GM18867 (cell line): ENCODE data around the gene ENPP3.
"Not testable (repeated sequence)": the region's sequence is repeated elsewhere in the genome, so short reads cannot be mapped to it uniquely, and the experiment has no call there.

Experiments used
- ATAC-seq: cut with Tn5 transposase; IDR thresholded peaks from one replicate; pipeline ENCODE4 v1.9.1; 2021; ENCODE audit warnings: mild to moderate bottlenecking, moderate library complexity; ENCODE audit not compliant: unreplicated experiment

ENPP3 gene

GRCh38 chr6:131682442-131682841 is 45.3 kb downstream of the ENPP3 start:
- no peak for ATAC-seq

- peak; percentile 88 for ATAC-seq
Observed at GRCh38 chr6:131683479-131683878, 46.4 kb downstream of the ENPP3 start.

DNA sequence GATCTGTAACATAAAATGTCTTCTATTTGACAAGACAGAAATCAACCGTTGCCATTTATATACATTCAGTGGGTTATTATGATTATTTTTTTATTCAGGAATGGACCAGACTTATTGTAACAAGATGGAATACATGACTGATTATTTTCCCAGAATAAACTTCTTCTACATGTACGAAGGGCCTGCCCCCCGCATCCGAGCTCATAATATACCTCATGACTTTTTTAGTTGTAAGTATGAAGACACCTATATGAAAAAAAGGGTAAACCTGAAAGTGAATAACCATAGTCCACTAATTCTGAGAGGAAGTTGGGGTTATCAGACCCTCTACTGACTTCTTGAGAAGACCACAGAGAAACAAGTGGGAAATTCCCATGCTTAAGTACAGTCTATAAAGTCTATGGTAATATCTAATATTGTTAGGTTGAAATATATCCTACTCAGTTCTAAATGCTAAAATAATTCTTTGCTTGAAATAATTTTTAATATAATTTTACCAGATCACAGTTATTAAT is 48.2 kb downstream of the ENPP3 start:
- ATAC-seq = peak; percentile 53

- ATAC-seq = no peak
Observed at GRCh38 chr6:131687022-131687421, 49.9 kb downstream of the ENPP3 start.

DNA sequence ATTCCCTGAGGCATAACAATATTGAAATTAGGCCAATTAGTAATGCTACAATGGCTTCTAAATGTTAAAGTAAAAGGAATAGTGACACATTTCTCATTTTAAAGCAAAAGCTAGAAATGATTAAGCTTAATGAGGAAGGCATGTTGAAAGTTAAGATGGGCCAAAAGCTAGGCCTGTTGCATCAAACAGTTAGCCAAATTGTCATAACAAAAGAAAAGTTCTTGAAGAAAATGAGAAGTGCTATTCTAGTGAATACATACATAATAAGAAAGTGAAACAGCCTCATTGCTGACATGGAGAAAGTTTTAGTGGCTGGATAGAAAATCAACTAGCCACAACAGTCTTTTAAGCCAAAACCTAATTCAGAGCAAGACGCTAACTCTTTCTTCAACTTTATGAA is 51.2 kb downstream of the ENPP3 start:
- peak; percentile 73 for ATAC-seq

- no peak for ATAC-seq
Observed at GRCh38 chr6:131692031-131692430, 54.9 kb downstream of the ENPP3 start.

- no peak for ATAC-seq
Observed at GRCh38 chr6:131692589-131692988, 55.5 kb downstream of the ENPP3 start.

GRCh38 chr6:131693384-131693783 is 56.3 kb downstream of the ENPP3 start:
- ATAC-seq = no peak

- peak; percentile 94 for ATAC-seq
Observed at GRCh38 chr6:131694832-131695426, 57.8 kb downstream of the ENPP3 start.

DNA sequence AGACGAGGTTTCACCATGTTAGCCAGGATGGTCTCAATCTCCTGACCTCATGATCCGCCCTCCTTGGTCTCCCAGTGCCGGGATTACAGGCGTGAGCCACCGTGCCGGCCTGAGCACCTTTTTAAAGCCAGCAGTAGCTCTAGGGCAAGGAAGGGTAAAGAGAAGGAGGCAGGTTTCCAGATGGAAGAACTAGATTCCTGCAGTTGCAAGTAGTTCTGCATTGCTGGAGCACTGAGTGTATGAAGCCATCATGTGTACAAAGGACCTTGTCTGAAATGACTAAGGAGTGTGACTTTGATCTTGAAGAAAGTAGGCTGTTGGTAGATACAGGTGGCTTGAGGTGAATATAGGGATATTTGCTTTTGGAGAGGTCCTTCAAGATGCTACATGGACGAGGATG is 59.9 kb downstream of the ENPP3 start:
- ATAC-seq = no peak

- ATAC-seq = not testable (repeated sequence)
Observed at GRCh38 chr6:131700851-131701250, 63.7 kb downstream of the ENPP3 start.

GRCh38 chr6:131703905-131704304 is 66.8 kb downstream of the ENPP3 start:
- ATAC-seq = not testable (repeated sequence)

DNA sequence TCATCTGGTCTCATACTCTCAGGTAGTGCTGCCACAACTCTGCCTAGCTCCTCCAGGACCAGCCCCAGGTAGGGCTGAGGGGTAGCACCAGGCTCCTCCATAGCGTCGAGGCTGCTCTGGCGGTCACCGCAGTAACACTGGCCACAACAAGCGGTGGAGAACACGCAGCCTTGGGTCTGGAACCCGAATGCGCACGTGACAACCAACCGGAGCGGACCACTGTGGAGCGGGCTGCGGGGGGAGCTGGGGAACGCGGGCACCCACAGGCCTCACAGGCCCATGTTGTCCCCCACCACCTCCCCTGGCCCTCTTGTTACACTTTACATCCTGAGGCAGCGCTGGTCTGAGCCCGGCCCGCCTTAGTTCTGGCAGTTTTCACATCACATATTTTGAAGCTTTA is 73.8 kb downstream of the ENPP3 start, which contains the start of gene CTAGE9:
Gene CTAGE9 (minus strand): TSS at position 101 of the 400 bp plus-strand sequence. CDS start 0 bp downstream, at position 101.
- ATAC-seq = not testable (repeated sequence)

- ATAC-seq = not testable (repeated sequence)
Observed at GRCh38 chr6:131715567-131715966, 78.5 kb downstream of the ENPP3 start.

DNA sequence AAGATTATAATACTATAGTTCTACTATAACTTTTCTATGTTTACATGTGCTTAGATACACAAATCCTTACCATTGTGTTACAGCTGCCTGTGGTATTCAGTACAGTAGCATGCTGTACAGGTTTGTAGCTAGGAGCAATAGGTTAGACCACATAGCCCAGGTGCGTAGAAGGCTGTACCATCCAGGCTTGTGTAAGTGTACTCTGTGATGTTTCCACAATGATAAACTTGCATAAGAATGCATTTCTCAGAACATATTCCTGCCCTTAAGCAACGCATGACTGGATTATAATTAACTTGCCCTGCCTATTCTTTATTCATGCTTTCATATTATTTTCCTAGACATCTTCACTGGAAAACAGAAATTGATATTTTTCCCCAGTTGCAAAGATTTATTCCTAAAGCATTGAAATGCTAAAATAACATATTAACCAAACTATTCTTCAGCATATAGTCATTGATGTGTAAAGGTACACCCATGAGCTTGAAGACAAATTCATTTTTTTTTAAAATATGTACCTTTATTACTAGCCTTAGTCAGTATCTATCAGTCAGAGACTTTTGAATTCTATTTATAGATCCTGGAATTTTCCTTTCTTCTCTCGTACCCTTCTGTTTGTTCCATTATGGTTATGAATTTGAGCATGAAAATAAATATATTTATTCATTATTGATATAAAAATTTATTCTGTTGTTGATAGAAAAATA is 80.9 kb downstream of the ENPP3 start:
- no peak for ATAC-seq

DNA sequence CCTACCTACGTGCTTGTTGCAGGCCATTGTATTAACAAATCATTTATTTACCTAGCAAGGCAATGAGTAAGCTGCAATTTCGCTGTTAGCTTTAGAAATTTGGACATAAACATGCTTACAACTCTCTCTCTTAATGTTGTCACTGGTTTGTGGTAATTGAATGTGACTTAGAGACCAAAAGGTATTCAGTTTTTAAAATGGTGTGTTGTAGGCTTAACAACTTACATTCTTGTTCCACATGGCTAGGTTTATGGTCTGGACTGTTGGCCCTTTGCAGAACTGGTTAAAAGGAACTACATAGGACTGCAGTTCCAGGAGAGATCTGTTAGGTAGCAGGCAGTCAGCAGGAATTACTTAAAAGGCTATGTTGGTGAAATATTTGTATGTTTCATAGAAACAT is 84.1 kb downstream of the ENPP3 start:
- ATAC-seq = no peak

GRCh38 chr6:131724114-131724513 is 87.0 kb downstream of the ENPP3 start:
- ATAC-seq = no peak

GRCh38 chr6:131727467-131727866 is 90.4 kb downstream of the ENPP3 start:
- ATAC-seq = no peak

- ATAC-seq = no peak
Observed at GRCh38 chr6:131727868-131728267, 90.8 kb downstream of the ENPP3 start.

GRCh38 chr6:131728296-131728939 is 91.3 kb downstream of the ENPP3 start:
- ATAC-seq = no peak

DNA sequence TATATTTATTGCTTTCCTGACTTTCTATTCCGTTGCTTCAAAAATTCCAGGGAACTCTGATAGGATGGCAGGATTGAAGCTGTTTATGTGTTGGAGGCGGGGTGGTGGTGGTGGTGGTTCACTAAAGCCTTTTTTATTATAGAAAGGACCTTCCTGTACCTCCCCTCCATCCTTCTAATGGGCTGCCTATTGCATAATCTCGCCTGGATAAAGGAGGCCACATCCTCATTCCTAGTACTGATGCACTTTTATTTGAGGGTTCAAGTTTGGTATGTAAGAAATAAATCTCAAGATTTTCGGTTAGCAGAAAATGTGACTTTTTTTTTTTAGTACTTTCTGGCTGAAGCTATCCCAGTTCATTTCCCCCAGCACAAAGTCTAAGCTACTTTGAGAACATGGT is 92.4 kb downstream of the ENPP3 start:
- ATAC-seq = no peak

DNA sequence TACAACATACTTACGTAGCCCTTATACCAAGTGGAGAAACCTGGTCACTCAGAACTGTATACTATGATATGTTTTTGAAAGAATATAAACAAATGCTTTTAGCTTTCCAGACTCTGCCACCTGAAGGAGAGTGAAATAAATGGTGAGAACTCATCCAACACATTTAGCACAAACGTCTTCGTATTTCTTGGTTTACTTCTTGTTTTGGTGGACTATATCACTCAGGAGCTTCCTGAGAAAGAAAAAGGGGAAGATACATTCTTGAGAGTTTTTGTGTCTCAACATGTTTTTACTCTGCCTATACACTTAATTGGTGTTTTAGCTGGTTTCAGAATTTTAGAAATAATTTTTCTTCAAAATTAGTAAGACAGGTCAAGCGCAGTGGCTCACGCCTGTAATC is 93.2 kb downstream of the ENPP3 start:
- ATAC-seq = no peak
